ENCODE measurements around the gene HSD17B1. TPM values are rescaled to one million over a fixed set of nuclear protein-coding genes. Genes with fewer than 3 reads are reported as not detected.

Gene HSD17B1
- total RNA-seq, 1 experiment from 2014 or later: 1.5 TPM

- H3K27ac Mint-ChIP-seq: no peak overlapping the region
- Histone ChIP-seq H3K79me2 (ENCODE audit: insufficient read depth, low read length) (no peaks in the 10 kb centered on the region), H3T11ph (ENCODE audit: low read length) (no peak overlapping the region), H3K4ac (ENCODE audit: low read depth, low read length) (no peak overlapping the region), H2BK120ac (ENCODE audit: low read depth, low read length, poor library complexity, severe bottlenecking) (no peak overlapping the region), H3K14ac (ENCODE audit: insufficient read depth, low read length) (no peak overlapping the region; the same call in 1 of the 2 replicates), H3K23me2 (ENCODE audit: insufficient read length, low read depth, low read length, poor library complexity, severe bottlenecking) (peaks cover 5% of the 10 kb centered on the region), H3K18ac (ENCODE audit: insufficient read length, low read depth, low read length) (no peak overlapping the region), H4K8ac (replicated peaks; ENCODE audit: insufficient read length, low read depth, low read length) (no peak overlapping the region), H2BK5ac (ENCODE audit: insufficient read length, low read length) (no peak overlapping the region), H3K9me3 (ENCODE audit: control insufficient read depth, low read depth, low read length) (no peaks in the 10 kb centered on the region), H2AFZ (ENCODE audit: low read length) (no peak overlapping the region), H3K4me2 (ENCODE audit: insufficient read depth, insufficient read length, low read length) (no peak overlapping the region), H4K20me1 (ENCODE audit: control insufficient read depth, insufficient read depth, insufficient read length) (no peaks in the 10 kb centered on the region), H3K79me1 (ENCODE audit: insufficient read depth, low read depth, low read length, poor library complexity, severe bottlenecking) (no peaks in the 10 kb centered on the region), H2BK15ac (ENCODE audit: low read depth, low read length) (no peak overlapping the region), H4K5ac (ENCODE audit: insufficient read length, low read depth, low read length) (no peak overlapping the region), H3K27me3 (ENCODE audit: insufficient read depth, low read length) (no peaks in the 10 kb centered on the region), H3K9ac (ENCODE audit: extremely low read depth, insufficient read length, low read length) (no peak overlapping the region), H3K4me1 (ENCODE audit: insufficient read depth, low read length) (no peaks in the 10 kb centered on the region), H3K27ac (ENCODE audit: insufficient read length, low read depth, low read length) (no peak overlapping the region), H2BK20ac (ENCODE audit: low read depth, low read length, poor library complexity, severe bottlenecking) (no peak overlapping the region), H3K23ac (ENCODE audit: insufficient read length, low read depth, low read length) (no peak overlapping the region), H4K91ac (ENCODE audit: insufficient read length, low read depth, low read length) (no peak overlapping the region), H2BK12ac (ENCODE audit: insufficient read length, low read depth, low read length) (no peak overlapping the region), H2AK5ac (ENCODE audit: insufficient read length, low read length) (no peak overlapping the region), H3K56ac (ENCODE audit: insufficient read length, low read depth, low read length) (no peak overlapping the region)
- DNase-seq: no peak
- no peak overlapping the region for H3K4me3 Mint-ChIP-seq
- no peak for TF ChIP-seq CTCF (conservative IDR thresholded peaks at IDR 0.05)
- WGBS (ENCODE audit: extremely low coverage, insufficient read length, low lambda C conversion rate): no CpG with 5 or more reads among the region's 39 CpGs
- H3K9me3 Mint-ChIP-seq: no peaks in the 10 kb centered on the region
- H3K27me3 Mint-ChIP-seq (ENCODE audit: low read depth): no peaks in the 10 kb centered on the region; the same call in 1 of the 2 replicates
- H3K36me3 Mint-ChIP-seq (ENCODE audit: insufficient read depth in 1 of 3, low read depth in 3 of 3): peaks cover 2 to 29% (median 27%) of the 10 kb centered on the region in 3 experiments; a peak in 6 of 7 replicates
- peaks cover 0 to 3% of the 10 kb centered on the region in 2 experiments; a peak in 2 of 4 replicates for H3K4me1 Mint-ChIP-seq
Measured at GRCh38 chr17:42543190-42544079, 9.3 kb upstream of the HSD17B1 start.
